ENCODE measurements around the gene NEIL3.

Gene NEIL3

GRCh38 chr4:177309522-177310371, at the start of gene NEIL3:
TSS of gene NEIL3 (plus strand) at chr4:177309874. CDS start at chr4:177309954, 80 bp downstream.
- peak; percentile 89 for DNase-seq (ENCODE audit: low read depth)

GRCh38 chr4:177263818-177264217, 45.9 kb upstream of the NEIL3 start:
- DNase-seq (ENCODE audit: low read depth), result no peak

GRCh38 chr4:177264788-177265422, 44.8 kb upstream of the NEIL3 start:
- DNase-seq (ENCODE audit: low read depth), result no peak

GRCh38 chr4:177265729-177266128, 43.9 kb upstream of the NEIL3 start:
- DNase-seq (ENCODE audit: low read depth), result no peak

- DNase-seq (ENCODE audit: low read depth), result no peak
Measured at GRCh38 chr4:177266506-177266905, 43.2 kb upstream of the NEIL3 start.

- DNase-seq (ENCODE audit: low read depth), result no peak
Measured at GRCh38 chr4:177267911-177268310, 41.8 kb upstream of the NEIL3 start.

GRCh38 chr4:177271091-177271490, 38.6 kb upstream of the NEIL3 start:
- DNase-seq (ENCODE audit: low read depth), result no peak

GRCh38 chr4:177271915-177272766, 37.5 kb upstream of the NEIL3 start:
- no peak for DNase-seq (ENCODE audit: low read depth)

- no peak for DNase-seq (ENCODE audit: low read depth)
Measured at GRCh38 chr4:177275999-177276398, 33.7 kb upstream of the NEIL3 start.

GRCh38 chr4:177281351-177281909, 28.2 kb upstream of the NEIL3 start:
- no peak for DNase-seq (ENCODE audit: low read depth)

GRCh38 chr4:177282284-177282835, 27.3 kb upstream of the NEIL3 start:
- no peak for DNase-seq (ENCODE audit: low read depth)

- no peak for DNase-seq (ENCODE audit: low read depth)
Measured at GRCh38 chr4:177283167-177283566, 26.5 kb upstream of the NEIL3 start.

- DNase-seq (ENCODE audit: low read depth), result no peak
Measured at GRCh38 chr4:177285953-177286352, 23.7 kb upstream of the NEIL3 start.

- DNase-seq (ENCODE audit: low read depth), result no peak
Measured at GRCh38 chr4:177287255-177287654, 22.4 kb upstream of the NEIL3 start.

- no peak for DNase-seq (ENCODE audit: low read depth)
Measured at GRCh38 chr4:177288335-177288734, 21.3 kb upstream of the NEIL3 start.

GRCh38 chr4:177290780-177291179, 18.9 kb upstream of the NEIL3 start:
- DNase-seq (ENCODE audit: low read depth), result no peak

- no peak for DNase-seq (ENCODE audit: low read depth)
Measured at GRCh38 chr4:177292171-177292570, 17.5 kb upstream of the NEIL3 start.

- DNase-seq (ENCODE audit: low read depth), result no peak
Measured at GRCh38 chr4:177293208-177294033, 16.3 kb upstream of the NEIL3 start.

GRCh38 chr4:177297785-177298391, 11.8 kb upstream of the NEIL3 start:
- DNase-seq (ENCODE audit: low read depth), result no peak

- DNase-seq (ENCODE audit: low read depth), result no peak
Measured at GRCh38 chr4:177301126-177301639, 8.5 kb upstream of the NEIL3 start.
